Activated naive CD8-positive, alpha-beta T cell treated with anti-CD3 and anti-CD28 coated beads, Interleukin-2, amount 10 ng/mL, durations not matched to agents 7 days and 5 days (primary cell): ENCODE results near the gene PCBP4. TPM values are rescaled to one million over a fixed set of nuclear protein-coding genes. Genes with fewer than 3 reads are reported as not detected.

Experiments
- ATAC-seq: fragments of 150-1000 bp; cut with Tn5 transposase; one replicate; pipeline ENCODE4 v1.10.0; 2021; ENCODE audit warnings: low read depth, moderate library complexity
- POLR2A ChIA-PET: fragments of 350-600 bp; sonication (Branson Sonifier 250); formaldehyde crosslinking; loops from one replicate; lab custom pipeline; 2021; ENCODE audit warnings: antibody characterized with exemption; lab: Charles Lee
- DNase-seq: peaks from one replicate; pipeline ENCODE4 v3.0.0; 2021
- H3K27ac Mint-ChIP-seq: one replicate; pipeline ENCODE4 v1.8.0; 2022; ENCODE audit warnings: mild to moderate bottlenecking, mixed read lengths
- H3K27me3 Mint-ChIP-seq: one replicate; pipeline ENCODE4 v1.8.0; 2022; ENCODE audit warnings: mild to moderate bottlenecking, moderate library complexity, mixed read lengths
- H3K36me3 Mint-ChIP-seq: one replicate; pipeline ENCODE4 v1.8.0; 2021; ENCODE audit warnings: mild to moderate bottlenecking, mixed read lengths
- H3K4me1 Mint-ChIP-seq: one replicate; pipeline ENCODE4 v1.8.0; 2021; ENCODE audit warnings: mixed read lengths
- H3K4me3 Mint-ChIP-seq: one replicate; pipeline ENCODE4 v1.8.0; 2022; ENCODE audit warnings: mild to moderate bottlenecking, moderate library complexity, mixed read lengths
- H3K9me3 Mint-ChIP-seq: one replicate; pipeline ENCODE4 v1.8.0; 2021; ENCODE audit warnings: mixed read lengths
- total RNA-seq, 2 experiments: library from RNA; stranded (reverse); gene quantifications; one replicate each; pipeline ENCODE4 v1.2.3, GENCODE V29; 2021

PCBP4 gene
- total RNA-seq, 2 experiments from 2014 or later, result 17.8 to 18.2 TPM

GRCh38 chr3:51916418-51916817 lies 50.8 kb downstream of the PCBP4 start:
- H3K27ac Mint-ChIP-seq, result no peak overlapping the region
- no peak for ATAC-seq
- no peaks in the 10 kb centered on the region for H3K4me1 Mint-ChIP-seq
- H3K9me3 Mint-ChIP-seq, result no peaks in the 10 kb centered on the region
- H3K27me3 Mint-ChIP-seq, result peaks cover 29% of the 10 kb centered on the region
- POLR2A ChIA-PET, result no interaction called here
- H3K4me3 Mint-ChIP-seq, result no peak overlapping the region
- no peak for DNase-seq
- no peaks in the 10 kb centered on the region for H3K36me3 Mint-ChIP-seq

GRCh38 chr3:51908026-51908425 lies 59.2 kb downstream of the PCBP4 start:
- no peak for DNase-seq
- Mint-ChIP-seq H3K27ac (no peak overlapping the region), H3K9me3 (peaks cover 15% of the 10 kb centered on the region), H3K4me1 (no peaks in the 10 kb centered on the region), H3K36me3 (peaks cover 5% of the 10 kb centered on the region), H3K4me3 (no peak overlapping the region), H3K27me3 (peaks cover 14% of the 10 kb centered on the region)
- no peak for ATAC-seq
- POLR2A ChIA-PET, result no interaction called here

Other genes with a start within 250 kb of the PCBP4 start
- not detected for gene IQCF6, start 188.2 kb downstream of the PCBP4 start, total RNA-seq
- gene IQCF2, start 105.8 kb downstream of the PCBP4 start, total RNA-seq, result not detected
- gene IQCF5, start 91.9 kb downstream of the PCBP4 start, total RNA-seq, result not detected
- gene IQCF1, start 64.1 kb downstream of the PCBP4 start, total RNA-seq, result not detected
- 10 to 100 TPM; 17.7 to 19.2 TPM for gene RRP9, start 25.6 kb downstream of the PCBP4 start, total RNA-seq
- gene PARP3, start 25.1 kb downstream of the PCBP4 start, total RNA-seq, result 10 to 100 TPM; 23.5 to 26.1 TPM
- gene GPR62, start 12.1 kb downstream of the PCBP4 start, total RNA-seq, result not detected
- gene ABHD14B, start 6.6 kb upstream of the PCBP4 start, total RNA-seq, result 10 to 100 TPM; 49.6 to 54.3 TPM
- 10 to 100 TPM; 11.3 to 15.9 TPM for gene ABHD14A, start 7.6 kb upstream of the PCBP4 start, total RNA-seq
- 10 to 100 TPM; 15.8 to 17.1 TPM for gene ACY1, start 16.1 kb upstream of the PCBP4 start, total RNA-seq
- gene RPL29, start 28.4 kb upstream of the PCBP4 start, total RNA-seq, result 1,000 to 10,000 TPM; 1,076 to 1,089 TPM
- gene DUSP7, start 89.1 kb upstream of the PCBP4 start, total RNA-seq, result 10 to 100 TPM; 30.9 to 31.3 TPM
- 10 to 100 TPM; 20.8 to 22.4 TPM for gene POC1A, start 187.0 kb upstream of the PCBP4 start, total RNA-seq
- 10 to 100 TPM; 46.9 to 50.1 TPM for gene ALAS1, start 230.7 kb upstream of the PCBP4 start, total RNA-seq